Cardiac fibroblast (primary cell): ENCODE results near the gene DENND5B.

Experiments used
- DNase-seq, 2 donors: peaks; one replicate each; pipeline versions ENCODE4 v3.0.0 to v3.0.0-alpha.2; 2010; ENCODE audit warnings: low read depth in 2 of 2
- H3K4me3 ChIP-seq, 2 donors: replicated peaks in 1 of 2; 1 replicate in 1 of 2; 2 replicates in 1 of 2; pipeline ENCODE4 v1.5.1; 2011; ENCODE audit warnings: low read depth in 2 of 2, low read length in 2 of 2, mild to moderate bottlenecking in 2 of 2, moderate library complexity in 1 of 2
- CTCF ChIP-seq: IDR thresholded peaks from one replicate; pipeline ENCODE4 v1.5.1; 2011; ENCODE audit warnings: low read depth, mild to moderate bottlenecking, low read length, inconsistent platforms

Gene DENND5B

GRCh38 chr12:31591380-31591901 lies 505 bp upstream of the DENND5B start:
- peak overlapping the region; percentile 61 to 82 for H3K4me3 ChIP-seq
- DNase-seq, result peak; percentile 30 to 52
- no peak for TF ChIP-seq CTCF

GRCh38 chr12:31589904-31590641 lies 863 bp downstream of the DENND5B start:
- peak overlapping the region; percentile 73 to 82 for H3K4me3 ChIP-seq
- peak; percentile 65 to 73 for DNase-seq
- no peak for TF ChIP-seq CTCF

- TF ChIP-seq CTCF, result no peak
- DNase-seq, result peak in 1 of 2 donors; percentile 78
These were observed 1.4 kb downstream of the DENND5B start for GRCh38 chr12:31589598-31589903.

GRCh38 chr12:31588976-31589375 lies 2.0 kb downstream of the DENND5B start:
- peak overlapping the region; percentile 73 to 82 for H3K4me3 ChIP-seq
- DNase-seq, result peak; percentile 5 to 34
- TF ChIP-seq CTCF, result no peak

More at GRCh38 chr12:31589598-31589903, 1.4 kb downstream of the DENND5B start:
- peak overlapping the region; percentile 73 to 82 for H3K4me3 ChIP-seq

GRCh38 chr12:31586728-31587127 lies 4.2 kb downstream of the DENND5B start:
- no peak for DNase-seq
- TF ChIP-seq CTCF, result no peak
- no peak overlapping the region for H3K4me3 ChIP-seq

- no peak for TF ChIP-seq CTCF
- no peak overlapping the region for H3K4me3 ChIP-seq
- DNase-seq, result no peak
These were observed 5.0 kb downstream of the DENND5B start for GRCh38 chr12:31585895-31586294.
